Liver (tissue), 3 donors: Measurements from ENCODE around the gene DIP2A.

ENCODE experiments used
- ATF3 ChIP-seq: IDR thresholded peaks from 2 replicates; pipeline ENCODE4 v1.6.1; 2016; ENCODE audit warnings: antibody characterized with exemption
- CTCF ChIP-seq: fragments of 150-350 bp; IDR thresholded peaks from 2 replicates; pipeline ENCODE4 v1.5.1; 2017; ENCODE audit warnings: improper control_type of control experiment, low read depth, low read length; ENCODE audit not compliant: missing input control
- YY1 ChIP-seq: IDR thresholded peaks from 2 replicates; pipeline ENCODE4 v1.6.1; 2016; ENCODE audit warnings: antibody characterized with exemption, mild to moderate bottlenecking
- ZBTB33 ChIP-seq: IDR thresholded peaks from 2 replicates; pipeline ENCODE4 v1.6.1; 2016; ENCODE audit warnings: antibody characterized with exemption
- donor health status: healthy.
- donor health status: healthy.

GRCh38 chr21:46562472-46562871, 103.8 kb downstream of the DIP2A start:
- TF ChIP-seq CTCF, result no peak
- no peak for TF ChIP-seq YY1
- TF ChIP-seq ZBTB33, result no peak
- no peak for TF ChIP-seq ATF3
